Measurements from ENCODE around the gene KRTAP5-3.
A peak's percentile ranks its signal among the peaks of the same experiment; 100 is the strongest.
"Not testable (repeated sequence)": the region's sequence is repeated elsewhere in the genome, so short reads cannot be mapped to it uniquely, and the experiment has no call there.

KRTAP5-3 gene, protein sequence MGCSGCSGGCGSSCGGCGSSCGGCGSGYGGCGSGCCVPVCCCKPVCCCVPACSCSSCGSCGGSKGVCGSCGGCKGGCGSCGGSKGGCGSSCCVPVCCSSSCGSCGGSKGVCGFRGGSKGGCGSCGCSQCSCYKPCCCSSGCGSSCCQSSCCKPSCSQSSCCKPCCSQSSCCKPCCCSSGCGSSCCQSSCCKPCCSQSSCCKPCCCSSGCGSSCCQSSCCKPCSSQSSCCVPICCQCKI

DNA sequence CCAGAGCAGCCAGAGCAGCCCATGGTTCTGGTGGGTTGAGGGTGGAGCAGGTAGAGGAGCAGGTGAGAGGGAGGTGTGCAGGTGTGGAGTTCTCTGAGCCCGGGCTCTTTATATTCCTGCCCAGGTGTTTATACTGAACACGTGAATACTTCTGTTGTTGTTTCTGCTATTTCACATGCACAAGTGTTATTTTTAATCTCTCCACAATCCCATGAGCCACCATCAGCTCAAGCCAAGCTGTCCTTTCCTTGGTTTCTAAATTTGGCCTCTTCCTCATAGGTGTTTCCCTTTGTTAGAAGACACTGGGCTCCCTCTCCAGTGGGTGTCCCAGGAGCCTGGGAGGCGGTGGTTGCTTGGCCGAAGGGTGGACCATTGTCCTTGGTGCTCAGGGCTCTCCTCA, at the start of gene KRTAP5-3:
KRTAP5-3 (minus strand) TSS at position 101 of the 400 bp plus-strand sequence; CDS start at position 23, 78 bp downstream.
- DNase-seq: no peak

DNA sequence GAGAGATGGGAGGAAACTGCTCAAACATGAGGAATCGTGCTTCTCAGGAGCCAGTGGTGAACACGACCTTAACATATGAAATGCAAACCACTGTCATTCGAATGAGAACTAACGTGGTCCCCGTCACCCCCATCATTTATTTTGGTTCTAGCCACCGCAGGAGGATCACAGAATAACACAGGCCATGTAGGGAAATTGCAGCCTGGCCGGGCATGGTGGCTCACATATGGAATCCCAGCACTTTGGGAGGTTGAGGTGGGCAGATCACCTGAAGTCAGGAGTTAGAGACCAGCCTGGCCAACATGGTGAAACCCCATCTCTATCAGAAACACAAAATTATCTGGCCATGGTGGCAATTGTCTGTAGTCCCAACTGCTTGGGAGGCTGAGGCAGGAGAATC, 48.4 kb upstream of the KRTAP5-3 start:
- DNase-seq: no peak

DNA sequence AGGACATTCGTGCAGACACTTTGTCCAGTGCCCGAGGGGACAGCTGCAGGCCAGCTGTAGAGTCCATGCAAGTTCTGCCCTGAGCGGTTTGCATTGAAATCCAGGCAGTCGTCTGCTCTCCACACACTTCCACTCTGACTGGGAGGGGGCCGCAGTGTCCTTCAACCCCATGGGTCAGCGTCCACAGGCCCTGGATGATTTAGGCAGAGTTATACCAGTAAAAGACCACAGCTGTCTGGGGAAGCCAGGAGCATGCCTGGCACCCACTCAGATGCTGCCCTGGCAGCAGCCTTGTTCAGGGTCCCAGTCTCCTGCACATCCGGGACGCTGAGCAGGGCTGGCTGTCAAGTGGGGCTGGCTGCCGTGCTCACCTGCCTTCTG, 47.8 kb upstream of the KRTAP5-3 start:
- DNase-seq: no peak

DNA sequence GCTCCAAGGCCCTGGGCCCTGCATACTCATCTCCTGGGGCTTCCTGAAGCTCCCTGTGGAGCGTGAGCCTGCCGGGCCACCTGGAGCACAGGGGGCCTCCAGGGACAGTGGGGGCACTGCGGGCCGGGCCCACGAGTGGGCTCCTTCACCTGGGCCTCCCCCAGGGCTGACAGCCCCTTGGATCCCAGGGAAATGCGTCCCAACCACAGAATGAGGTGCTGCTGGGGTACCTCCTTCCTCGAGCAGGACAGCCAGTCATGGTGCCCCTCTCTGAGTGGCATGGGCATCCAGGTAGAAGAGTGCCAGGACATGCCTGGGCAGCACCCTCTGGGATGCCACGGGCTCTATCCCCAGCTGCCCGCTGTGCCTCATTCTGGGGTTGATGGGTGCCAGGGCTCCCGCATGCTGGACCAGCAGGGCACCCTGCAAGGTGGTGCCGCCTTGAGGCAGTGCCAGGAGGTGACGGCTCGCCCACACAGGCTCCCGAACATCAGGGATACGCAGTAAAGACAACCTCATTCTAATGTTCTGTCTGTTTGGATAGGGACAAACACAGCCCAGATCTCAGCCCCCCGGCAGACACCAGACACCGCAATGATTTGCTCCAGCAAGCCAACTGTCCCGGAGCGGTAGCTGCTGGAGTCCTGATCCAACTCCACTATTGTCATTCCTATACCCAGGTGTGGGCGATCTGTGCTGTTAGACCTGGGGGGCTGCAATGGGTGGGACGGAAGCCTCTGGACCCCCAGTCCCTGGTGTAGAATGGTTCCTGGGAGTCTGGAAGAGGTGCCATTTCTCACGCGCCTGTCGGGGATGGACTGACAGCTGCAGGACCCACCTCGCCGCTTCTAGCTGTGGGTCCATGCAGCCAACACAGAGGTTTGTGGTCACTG, 47.2 kb upstream of the KRTAP5-3 start:
- DNase-seq: no peak

DNA sequence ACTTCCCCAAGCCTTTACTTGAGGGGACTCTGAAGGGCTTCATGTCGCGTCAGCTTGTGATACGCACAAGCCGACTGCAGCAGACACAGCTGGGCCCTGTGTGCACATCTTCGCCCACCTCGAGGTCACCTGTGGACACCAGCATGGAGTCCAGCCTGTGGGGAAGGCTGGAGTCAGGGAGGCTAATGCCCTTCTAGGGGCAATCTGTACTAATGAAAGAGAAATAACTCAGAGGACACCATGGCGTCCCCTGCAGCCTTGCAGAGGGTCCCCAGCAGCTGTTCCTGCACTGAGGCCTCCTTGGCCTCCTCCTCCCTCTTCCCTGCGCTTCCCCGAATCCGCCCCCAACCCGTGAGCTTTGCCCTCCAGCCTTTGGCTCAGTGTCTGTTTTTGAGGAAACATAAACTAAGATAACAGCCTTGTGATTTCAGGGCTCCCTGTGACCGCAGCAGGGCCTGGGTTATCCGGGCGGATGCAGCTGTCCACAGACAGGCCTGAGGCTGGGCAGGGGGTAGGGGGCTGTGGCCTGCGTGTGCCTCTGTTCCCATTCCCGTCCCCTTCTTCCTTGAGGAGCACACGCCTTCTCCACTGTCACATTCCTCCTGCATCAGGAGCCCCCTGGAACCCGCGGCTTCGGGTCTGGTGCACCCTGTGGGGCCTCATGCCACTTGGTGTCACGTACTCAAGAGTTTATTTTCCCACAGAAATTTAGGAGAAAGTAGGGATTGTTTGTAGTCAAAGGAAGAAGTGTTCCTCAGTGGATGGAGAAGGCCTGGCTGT, 46.3 kb upstream of the KRTAP5-3 start:
- no peak for DNase-seq

DNA sequence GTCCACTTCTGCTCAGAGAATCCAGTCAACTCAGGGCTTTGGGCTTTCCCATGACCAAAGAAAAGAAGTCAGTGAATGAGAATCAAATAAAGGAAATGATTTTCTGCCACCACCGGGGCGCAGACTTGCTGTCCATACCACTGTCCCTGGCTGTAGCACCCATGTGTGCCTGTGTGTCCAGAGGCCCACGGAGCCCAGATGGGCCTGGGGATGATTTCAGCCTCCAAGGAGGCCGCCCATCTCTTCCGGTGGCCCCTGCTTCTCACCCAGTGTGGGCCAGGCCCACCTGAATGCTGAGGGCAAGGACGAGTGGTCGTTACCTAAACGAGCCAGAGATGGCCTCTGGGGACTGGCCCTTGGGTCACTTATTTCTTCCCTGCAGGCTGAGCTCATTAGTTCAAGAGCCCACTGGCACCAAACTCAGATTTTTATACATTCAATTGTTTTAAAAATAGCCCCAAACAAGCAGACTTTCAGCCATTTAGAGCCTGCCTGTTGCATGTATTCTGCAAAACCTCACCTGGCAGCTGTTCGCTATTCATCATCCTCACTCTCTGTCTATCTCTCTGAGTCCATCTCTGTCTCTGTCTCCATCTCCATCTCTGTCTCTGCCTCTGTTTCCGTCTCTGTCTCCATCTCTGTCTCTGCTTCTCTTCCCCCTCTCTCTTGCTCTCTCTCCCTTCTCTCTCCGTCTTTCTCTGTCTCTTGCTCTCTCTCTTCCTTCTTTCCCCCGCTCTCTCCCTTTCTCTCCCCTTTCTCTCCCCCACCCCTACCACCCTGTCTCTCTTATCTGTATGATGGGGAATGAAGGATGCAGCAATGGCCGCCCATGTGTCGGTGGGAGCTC, 45.5 kb upstream of the KRTAP5-3 start:
- DNase-seq: no peak

DNA sequence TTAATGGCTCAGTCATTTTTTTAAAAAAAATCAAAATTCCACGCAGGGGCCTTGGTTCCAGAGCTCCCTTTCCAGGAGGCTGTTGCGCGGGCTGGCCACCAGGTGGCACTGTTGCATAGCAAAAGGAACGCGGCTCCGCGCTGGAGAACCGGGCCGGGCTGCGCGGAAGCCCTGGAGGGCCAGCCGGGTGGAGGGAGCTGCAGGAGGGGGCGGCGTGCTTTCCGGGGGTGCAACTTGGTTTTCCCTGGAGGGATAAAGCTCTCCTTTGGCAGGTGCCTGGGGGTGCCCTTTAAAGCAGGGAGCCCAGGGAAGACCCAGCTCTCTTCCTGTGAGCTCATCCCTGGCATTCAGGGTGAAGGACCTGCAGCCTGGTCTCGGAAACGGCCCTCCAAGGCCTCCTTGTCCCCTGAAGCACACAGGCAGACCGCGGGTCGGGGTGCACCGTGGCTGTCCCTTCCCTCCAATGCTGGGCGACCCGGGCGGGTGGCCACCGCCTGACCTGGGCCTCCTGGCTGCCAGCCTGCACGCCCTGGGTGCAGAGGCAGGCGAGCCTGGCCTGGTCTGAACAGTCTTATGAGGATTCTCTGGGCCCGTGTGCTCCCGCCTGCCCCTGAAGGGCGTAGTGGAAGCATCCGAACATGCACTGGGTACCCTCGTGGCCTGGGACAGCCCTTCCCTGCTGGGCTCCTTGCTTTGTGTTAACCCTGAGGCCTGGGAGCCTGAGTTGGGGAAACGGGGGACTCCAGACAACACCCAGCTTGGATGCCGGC, 44.7 kb upstream of the KRTAP5-3 start:
- peak; percentile 42 for DNase-seq

DNA sequence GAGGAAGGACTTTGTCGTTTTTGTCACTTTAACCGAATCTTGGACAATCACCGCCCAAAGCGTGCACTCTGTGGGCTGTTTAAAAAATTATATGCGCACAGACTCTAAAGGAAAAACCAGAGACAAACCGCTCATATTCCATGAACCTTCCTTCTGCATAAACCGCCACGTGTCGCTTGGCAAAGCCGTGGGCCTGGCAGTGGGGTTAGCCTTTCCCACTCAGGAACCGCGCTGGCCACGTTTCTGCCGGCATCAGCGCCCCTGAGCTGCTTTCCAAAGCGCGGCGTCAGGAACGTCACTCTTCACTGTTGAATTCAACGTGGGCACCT, 44.1 kb upstream of the KRTAP5-3 start:
- no peak for DNase-seq

DNA sequence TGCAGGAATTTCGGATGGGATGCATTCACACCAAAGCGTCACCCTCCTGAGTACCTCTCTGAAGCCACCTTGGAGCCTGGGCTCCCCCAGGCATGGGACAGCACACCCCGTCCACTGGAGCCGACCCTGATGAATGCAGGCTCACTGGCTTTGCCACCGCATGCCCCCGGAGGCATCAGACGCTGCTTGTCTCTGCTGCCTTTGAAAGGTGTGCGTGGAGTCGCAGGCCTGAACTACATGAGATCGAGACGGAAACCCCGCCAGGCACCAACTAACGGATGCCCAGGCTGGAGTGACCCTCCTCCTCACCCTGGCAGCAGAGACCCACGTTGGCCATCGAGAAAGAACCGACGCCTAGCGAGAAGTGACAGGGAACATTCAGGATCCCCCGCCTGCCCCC, 43.8 kb upstream of the KRTAP5-3 start:
- DNase-seq: no peak

DNA sequence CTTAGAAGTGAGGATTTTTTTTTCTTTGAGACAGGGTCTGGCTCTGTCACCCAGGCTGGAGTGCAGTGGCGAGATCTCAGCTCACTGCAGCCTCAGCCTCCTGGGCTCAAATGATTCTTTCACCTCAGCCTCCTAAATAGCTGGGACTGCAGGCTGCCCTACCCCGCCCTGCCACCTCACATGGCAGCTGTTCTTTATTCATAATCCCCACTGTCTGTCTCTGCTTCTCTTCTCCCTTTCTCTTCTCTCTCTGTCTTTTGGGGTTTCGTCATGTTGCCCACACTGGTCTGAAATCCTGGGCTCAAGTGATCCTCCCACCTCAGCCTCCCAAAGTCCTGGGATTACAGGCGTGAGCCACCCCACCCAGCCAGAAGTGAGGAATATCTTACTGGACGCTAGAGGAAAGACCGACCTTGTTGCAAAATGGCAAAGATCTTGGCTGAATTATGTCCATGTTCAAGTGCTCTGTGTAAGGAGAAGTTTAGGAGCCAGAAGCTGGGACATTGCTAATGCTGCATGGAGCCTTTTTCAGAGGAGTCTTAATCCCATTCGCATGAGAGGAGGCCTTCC, 43.2 kb upstream of the KRTAP5-3 start:
- DNase-seq: no peak

DNA sequence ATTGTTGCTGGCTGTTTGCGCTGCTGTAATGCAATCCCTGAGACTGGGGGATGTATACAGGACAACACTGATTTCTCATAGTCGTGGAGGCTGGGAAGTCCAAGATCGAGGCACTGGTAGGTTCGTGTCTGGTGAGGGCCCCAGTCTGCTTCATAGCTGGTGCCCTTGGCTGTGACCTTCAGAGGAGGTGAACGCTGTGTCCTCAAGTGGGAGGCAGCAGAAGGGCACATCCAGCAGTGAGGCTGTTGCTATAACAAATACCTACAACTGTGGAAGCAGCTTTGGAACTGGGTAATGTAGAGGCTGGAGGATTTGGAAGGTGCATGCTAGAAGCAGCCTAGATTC, 42.6 kb upstream of the KRTAP5-3 start:
- DNase-seq: no peak

DNA sequence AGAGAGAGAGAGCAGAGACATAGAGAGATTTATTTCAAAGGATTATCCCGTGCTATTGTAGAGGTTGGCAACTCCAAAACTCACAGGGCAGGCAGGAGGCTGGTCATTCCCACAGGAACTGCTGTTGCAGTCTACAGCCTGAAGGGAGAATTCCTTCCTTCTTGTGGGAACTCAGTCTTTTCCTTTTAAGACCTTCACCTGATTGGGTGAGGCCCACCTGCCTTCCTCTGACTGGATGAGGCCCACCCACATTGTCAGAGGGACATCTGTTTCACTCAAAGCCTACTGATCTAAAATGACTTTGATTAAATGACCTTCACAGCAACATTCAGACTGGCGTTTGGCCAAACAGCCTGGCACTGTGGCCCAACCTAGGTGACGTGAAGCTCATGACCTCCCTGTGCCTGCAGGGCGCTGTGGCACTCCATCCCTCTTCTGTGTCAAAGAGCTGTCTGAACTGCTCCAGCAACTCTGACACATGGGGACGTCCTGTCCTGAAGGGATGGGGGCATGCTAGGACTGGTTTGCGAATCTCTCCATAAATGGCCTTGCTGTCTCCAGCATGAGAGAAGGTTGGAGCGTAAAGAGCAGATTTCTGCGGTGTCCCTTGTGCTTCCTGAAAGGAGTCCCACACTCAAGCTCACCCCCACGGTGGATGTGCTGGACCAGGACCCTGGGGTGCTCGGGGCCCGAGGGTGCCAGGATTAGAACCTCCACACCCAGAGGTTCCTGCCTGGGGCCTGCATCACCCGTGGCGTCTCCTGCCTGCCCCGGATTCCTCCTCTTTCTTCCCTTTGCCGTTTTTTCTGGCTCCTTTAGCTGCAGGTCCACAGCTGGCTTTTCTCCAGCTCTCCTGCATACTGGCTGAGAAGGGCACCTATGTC, 42.0 kb upstream of the KRTAP5-3 start:
- no peak for DNase-seq

DNA sequence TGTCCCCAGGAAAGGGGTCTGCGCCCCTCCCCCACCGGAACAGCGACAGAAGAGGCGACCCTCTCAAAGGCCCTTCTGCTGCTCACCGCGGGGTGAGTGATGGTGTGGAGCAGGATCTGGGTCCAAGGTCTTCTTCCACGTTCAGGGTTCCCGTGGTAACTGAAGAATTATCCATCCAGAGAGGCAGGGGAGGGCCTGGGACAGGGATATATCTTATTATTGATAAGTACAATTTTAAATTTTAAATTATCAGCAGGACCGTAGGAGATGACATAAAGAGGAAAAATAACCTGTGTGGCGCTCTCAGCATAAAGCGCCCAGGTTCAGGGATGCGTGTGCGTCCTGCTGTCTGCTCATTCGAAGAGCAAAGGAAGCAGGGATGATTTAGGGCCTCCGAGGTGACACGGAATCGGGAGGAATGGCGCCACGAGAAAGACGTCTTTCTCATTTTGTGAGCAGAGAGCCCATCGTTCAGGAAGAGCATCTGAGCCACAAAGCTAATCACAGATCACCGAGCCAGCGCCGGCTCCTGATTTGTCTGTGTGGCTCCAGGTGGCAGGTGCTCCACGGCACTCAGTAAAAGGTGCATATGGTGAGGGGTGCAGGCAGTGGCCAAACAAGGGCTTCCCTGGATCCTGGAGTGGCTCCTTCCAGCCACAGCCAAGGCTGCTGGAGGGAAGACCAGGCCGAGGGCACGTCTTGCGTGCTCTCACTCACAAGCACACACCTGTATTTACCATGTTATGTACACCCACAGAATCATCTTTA, 40.6 kb upstream of the KRTAP5-3 start:
- DNase-seq: no peak

DNA sequence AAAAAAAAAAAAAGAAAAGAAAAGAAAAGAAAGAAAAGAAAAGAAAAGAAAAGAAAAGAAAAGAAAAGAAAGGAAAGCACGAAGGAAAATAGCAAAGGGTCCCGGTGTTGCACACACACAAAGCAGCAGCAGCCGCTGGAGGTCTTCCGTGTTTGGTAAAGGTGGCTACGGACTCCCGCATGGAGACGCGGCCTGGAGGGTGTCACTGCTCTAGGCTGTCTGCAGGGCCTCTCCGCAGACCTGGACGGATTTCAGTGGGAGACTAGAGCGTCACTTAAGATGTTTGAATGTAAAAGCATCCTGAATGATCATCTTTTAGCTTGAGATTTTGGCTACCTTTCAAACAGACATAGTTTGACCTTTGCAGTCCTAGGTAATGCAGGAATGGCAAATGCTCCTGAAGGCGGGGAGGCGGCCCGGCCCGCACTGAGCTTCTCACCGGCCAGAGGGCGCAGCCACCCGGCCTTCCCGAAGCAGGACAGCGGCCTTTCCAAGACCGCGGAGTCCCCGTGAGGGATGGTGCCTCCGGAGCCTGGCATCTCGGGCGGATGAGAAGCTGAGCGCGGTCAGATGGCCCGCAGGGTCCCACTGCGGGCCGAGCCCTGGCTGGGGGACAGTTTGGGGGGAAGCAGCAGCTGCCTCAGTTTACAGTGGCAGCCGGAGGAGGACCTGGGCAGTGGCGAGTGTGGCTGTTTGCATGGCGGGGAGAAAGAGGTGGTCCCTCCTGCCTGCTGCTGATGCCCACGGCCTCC, 39.8 kb upstream of the KRTAP5-3 start:
- DNase-seq: no peak

DNA sequence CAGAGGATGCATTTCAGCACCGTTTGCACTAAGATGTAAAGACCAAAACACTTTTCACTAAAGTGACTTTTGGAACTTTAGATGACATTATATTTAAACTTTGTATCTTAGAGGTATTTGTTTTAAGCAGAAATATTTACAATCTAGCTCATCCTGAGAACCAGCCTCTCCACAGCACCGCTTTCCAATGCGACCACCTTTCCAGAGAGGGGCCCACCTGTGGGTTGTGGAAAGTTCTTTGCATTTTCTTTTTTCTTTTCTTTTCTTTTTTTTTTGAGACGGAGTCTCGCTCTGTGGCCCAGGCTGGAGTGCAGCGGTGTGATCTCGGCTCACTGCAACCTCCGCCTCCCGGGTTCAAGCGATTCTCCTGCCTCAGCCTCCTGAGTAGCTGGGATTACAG, 38.3 kb upstream of the KRTAP5-3 start:
- DNase-seq: not testable (repeated sequence)

DNA sequence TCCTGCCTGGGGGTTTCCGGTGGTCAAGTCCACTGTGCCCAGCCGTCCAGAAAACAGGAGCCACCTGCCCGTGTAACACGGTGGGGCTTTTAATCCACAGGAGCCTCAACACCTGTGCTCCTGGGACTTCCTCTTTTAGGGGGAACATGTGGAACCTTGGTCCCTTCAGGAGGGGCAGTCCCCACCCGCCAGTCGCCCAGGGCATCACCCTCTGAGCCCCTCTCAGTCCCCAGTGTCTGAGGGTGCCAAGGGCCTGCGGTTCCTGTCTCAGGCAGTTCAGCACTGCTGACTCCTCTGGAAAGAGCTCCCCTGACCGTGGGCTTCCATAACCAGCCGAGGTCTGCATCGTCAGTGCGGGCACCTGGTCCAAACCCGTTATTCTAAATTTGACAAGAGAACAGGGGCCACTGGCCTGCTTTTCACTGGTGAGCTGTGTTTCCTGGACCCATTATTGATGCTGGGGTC, 37.1 kb upstream of the KRTAP5-3 start:
- DNase-seq: no peak

DNA sequence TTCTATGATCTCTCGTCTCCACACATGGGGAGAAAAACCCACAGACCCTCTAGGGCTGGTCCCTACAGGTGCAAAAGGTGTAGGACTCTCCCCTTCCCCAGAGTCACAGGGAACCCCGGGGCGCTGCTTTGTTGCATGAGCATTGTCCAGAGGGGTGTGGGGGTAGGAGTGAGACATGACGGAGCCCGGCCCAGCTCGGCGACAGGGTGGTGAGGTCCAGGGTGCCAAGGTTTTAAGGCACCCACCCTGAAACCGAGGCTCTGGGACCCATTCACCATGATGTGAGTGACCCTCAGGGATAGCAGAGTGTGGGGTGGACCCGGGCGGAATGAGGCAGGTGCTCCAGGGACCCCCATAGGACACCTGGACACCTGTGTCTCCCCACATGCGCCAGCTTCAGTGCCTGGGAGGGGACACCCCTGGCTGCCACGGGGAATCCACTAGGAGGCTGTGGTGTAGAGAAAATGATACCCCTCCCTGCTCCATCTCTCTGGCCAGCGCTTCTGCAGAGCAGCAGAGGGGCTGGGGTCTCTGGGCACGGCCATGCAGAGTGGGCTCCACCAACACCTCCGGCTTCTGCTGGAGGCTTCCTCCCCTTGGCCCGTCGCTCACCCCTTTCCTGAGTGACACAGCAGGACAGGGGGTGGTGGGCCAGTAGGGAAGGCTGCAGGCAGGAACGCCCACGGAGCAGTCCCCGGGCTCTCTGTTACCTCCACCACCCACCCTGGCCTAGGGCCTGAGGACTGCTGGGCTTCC, 36.5 kb upstream of the KRTAP5-3 start:
- DNase-seq: no peak

DNA sequence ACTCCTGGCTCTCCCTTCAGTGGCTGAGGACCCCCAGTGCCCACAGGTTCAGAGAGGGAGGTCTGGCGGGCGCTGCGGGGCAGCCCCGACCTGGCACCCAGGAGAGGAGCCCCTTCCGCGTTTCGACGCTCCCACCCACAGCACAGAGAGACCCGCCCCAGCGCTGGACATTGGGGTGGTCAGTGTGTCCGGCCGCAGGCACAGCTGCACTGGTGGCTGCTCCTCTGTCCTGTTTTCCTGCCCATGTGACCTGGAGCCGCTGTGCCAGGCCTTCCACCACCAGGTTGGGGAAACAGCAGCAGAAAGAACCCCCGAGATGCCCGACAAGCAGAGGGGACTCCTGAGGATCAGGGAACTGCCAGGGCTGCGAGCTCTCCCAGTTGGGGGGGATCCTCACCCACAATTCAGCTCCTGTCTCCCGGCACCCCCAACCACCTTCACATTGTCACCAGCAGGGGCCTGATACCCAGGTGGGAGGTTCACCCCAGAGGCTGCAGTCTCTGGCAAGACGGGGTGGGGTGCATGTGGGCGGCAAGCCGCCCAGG, 35.0 kb upstream of the KRTAP5-3 start:
- DNase-seq: no peak

All from fibroblast of skin of right biceps (primary cell).